Activated CD8-positive, alpha-beta memory T cell treated with anti-CD3 and anti-CD28 coated beads, Interleukin-2, amount 50 U/mL, for 1 hour (primary cell): ENCODE data around the gene FBXO3.

Source experiments
- DNase-seq: peaks from one replicate; pipeline ENCODE4 v3.0.0-alpha.2; 2020; ENCODE audit errors: extremely low read depth

FBXO3 gene

DNA sequence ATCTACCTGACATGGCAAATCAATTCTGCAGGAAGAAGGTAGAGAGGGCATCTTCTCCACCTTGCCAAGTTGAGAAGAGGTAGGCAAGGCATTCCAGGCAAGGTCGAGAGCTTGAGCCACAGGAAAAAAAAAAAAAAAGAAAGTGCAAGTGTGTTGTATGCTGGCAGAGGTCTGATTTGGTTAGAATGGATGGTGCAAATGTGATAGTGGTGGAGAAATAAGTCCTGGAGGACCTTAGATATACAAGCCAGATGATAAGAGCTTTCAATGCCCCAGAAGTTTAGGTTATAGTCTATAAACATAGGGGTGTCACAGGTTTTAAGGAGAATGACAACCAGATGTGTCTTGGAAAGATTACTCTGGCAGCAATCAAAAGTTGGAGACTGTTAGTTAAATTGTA, 1.4 kb downstream of the FBXO3 start:
- DNase-seq = no peak

DNA sequence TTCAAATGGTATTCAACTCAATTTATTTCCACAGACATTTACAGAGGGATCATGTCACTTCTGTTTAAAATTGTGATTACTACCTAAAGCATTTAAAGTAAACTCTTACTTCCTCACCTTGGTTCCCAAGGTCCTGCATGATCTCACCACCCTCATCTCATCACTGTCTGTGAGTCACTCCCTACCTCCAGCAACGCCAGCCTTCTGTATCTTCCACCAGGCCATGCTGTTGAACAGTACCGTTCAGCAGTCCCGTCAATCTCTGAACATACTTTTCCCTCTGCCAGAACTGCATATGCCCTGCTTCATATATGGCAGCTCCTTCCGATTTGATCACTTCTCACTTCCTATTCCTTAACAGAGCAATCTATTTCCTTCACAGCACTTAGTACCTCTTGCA, 2.0 kb downstream of the FBXO3 start:
- no peak for DNase-seq

DNA sequence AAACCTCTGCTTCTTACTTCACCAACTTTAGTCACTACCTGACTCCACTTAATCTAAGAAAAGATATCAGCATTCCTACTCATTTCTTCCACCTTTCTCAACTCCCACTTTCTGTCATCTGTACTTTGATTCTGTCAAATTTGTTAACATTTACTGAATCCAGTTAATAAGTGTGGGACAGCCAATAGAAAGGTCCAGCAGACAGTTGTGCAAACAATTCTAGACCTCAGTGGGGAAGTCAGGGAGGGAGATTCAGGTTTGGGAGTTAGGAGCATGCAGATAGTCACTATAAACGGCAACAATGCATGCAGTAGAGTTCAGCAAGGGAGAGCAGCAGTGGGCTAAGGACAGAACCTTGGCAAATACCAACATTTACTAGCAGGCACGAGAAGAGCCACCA, 4.1 kb downstream of the FBXO3 start:
- no peak for DNase-seq

DNA sequence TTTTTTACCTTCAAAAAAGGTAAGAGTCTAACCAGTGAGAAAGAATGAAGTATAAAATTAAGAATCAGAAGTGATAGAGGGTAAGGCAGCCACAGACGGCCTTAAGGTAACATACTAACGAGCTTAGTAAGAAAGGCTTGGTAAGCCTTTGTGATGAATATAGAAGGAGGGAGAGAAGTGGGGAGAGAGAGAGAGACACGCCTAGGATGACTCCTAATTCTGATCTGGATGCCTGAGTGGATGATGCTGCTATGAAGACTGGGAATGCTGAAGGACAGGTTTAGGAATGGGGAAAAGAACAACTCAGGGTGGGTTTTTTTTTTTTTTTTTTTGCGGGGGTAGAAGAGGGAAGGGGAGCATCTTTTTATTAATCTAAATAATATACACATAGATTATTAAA, 4.8 kb downstream of the FBXO3 start:
- DNase-seq = no peak

DNA sequence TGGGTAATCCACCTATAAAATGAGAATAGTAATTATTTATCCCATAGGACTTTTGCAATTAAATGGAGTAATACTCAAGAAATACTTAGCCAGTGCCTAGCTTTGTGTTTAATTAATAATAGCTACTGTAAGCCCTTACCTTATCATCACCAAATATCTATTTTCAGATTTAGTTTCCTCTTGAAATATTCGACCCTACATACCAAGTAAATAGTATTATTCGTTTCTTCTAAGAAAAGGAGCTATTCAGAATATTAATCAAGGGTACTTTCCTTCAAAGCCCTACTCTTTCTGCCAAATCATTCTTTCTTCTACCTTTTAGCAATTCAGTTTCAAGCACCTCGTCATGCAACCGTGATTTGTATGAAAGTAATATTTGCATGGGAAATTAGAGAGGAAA, 6.7 kb downstream of the FBXO3 start:
- DNase-seq = no peak

DNA sequence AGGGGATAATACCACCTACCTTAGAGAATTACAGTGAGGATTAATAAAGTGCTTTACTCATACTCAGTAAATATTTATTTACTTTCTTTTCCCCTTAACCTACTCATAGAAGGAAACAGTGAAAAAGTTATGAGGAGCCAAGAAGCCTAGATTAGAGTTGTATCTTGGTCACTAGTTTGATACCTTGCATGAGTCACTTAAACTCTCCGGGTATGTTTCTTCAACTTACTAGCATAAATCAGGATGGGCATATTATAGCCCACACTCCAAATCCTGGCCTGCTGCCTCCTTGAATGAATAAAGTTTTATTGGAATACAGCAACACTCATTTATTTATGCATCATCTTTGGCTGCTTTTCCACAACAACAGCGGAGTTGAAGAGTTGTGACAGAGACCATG, 8.2 kb downstream of the FBXO3 start:
- no peak for DNase-seq

DNA sequence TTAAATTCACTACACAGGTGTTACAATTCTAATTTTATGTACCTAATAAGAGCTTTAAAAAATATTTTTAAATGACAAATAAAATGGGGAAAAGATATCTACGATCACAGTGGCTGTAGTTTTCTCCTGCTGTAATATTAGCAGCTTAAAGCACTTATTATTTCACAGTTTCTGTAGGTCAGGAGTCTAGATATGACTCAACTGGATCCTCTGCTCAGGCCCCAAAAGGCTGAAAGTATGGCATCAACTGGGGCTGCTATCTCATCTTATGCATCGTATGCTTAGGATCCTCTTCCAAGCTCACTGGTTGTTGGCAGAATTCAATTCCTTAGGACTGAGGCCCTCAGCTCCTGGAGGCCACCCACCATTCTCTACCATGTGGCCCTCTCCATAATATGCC, 12.8 kb downstream of the FBXO3 start:
- DNase-seq = no peak

DNA sequence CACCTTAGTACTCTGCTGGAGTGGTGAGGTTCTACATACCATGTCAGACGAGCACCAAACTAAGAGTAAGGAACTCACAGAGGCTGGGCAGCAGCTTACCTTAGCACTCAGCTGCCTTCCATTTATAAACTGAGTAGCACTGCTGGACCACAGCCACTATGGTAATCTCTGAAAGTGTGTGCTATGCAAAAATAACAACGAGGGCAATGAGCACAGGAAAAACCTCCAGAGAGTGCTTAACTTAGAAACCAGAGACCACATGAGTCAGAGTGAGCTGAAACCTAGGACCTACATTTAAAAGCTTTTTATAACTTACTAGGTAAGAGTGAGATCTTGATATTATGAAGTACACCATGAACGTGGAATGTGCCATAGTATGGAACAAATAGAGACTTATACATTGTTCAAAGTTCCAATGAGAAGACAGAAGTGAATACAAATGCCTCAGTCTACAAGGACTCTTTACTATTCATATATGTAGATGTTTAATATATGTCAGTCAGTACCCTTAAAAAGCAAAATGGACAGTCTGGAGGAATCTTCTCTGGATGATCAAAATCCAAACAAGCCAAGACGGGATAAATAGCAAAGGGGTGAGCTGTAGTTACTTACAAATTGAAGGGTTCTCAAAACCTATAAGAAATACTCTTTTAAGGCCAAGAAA, 20.9 kb downstream of the FBXO3 start:
- no peak for DNase-seq

DNA sequence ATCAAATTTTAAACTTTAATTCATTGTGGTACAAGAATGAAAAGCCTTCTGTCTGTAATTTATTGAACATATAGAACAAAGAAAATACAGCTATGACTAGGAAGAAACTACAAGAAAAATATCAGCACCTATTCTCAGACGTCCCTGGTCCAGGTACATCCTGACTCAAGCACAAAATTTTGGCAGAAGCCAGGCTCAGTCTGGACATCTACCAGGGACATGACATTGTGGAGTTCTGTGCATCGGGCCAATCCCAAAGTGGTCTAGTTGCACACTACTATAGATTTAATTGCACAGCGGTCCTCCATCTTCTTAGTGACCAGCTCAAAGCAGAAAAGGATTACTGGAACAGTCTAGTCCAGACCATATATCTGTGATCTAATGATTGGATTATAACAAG, 22.4 kb downstream of the FBXO3 start:
- DNase-seq = no peak

DNA sequence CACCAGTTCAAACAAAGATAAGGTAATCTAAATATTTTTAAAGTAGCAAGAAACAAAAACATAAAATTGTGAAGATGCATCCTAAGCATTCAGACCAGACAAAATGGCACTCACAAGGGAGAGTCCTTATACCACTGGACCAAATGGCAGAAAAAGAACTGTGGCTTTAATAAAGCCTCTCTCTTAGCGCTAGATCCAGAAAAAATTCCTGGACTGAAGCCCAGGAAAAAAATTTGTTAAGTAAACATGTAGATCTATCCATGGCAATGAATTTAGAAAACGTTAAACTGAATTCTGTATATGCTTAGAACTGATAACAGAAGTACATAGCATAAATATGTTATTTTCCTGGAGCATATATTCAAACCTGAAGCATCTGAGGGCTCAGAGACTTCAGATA, 26.3 kb downstream of the FBXO3 start:
- no peak for DNase-seq

DNA sequence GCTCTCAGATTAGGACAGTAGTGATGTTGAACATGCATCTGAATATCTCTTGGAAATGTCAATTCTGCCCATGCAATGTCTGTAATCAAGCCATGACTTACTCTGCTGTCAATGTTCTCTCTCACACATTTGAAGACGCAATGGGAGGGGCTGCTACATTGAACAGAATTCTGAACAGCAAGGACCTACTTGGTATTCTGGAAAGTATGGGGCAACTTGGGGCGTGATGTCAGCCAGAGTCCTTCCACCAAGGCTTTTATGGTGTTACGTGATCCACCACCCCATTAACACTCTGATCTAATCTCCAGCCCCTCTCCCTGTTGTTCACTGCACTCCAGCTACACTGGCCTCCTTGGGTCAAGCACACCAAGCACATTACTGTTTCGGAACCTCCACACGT, 31.0 kb downstream of the FBXO3 start:
- no peak for DNase-seq

DNA sequence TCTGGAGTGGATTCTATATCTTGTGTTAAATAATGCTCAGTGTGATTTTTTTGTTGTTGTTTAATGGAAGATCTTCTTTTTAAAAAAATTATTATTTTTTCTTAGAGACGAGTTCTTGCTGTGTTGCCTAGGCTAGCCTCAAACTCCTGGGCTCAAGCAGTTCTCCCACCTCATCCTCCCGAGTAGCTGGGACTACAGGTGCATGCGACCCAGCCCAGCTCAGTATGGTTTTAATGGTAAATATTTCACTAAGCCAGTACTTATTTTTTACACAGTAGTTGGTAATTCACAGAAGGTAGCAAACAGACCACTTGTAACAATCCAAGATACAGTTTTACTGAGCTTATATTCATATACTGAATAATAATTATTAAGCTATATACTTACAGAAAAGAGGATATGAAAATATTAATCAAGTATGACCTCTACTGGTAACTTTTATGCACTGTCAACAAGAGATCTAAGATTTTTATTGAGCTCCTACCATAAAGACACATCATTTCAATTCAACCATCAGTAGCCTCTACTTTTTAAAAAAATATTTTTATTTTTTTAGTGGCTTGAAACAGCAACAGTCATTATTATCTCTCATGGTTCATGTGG, 32.0 kb downstream of the FBXO3 start:
- DNase-seq = no peak

DNA sequence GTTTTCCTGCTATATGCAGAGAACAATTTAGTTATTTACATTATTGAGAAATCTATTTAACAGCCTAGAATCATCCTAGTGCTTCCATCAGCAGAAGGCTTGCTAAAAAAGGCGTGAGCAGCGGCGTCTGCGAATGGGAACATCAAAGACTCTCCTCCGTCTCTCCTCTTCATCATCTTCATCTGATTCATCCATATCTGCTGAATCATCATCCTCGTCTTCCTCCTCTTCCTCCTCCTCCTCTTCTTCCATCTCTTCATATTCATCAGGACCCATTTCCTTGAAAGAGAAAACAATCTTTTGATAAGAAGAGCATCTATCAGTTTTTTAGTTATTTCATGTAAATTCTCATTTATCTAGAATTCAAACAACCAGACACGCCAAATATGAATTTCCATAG, 32.5 kb downstream of the FBXO3 start:
- DNase-seq = no peak

DNA sequence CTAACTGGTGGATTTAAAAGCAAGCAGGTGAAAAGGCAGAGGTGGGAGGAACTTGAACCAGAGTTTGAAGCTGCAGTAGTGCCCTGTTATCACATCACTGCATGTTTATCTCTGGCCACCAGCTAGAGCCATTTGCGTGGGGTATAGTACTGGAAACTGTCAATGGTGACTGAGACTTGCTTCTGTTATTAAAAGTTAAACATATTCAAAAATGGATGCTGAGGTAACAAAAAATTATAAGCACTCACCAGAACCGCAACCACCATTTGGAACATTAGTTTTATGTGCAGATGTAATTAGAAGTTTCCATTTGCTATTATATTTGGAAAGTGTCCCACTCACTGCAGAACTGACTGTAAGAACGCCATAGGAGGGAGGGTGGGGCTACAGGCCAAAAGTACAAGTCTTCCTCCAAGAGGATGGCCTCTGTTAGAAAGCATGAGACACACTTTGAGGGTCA, 36.9 kb downstream of the FBXO3 start:
- no peak for DNase-seq

DNA sequence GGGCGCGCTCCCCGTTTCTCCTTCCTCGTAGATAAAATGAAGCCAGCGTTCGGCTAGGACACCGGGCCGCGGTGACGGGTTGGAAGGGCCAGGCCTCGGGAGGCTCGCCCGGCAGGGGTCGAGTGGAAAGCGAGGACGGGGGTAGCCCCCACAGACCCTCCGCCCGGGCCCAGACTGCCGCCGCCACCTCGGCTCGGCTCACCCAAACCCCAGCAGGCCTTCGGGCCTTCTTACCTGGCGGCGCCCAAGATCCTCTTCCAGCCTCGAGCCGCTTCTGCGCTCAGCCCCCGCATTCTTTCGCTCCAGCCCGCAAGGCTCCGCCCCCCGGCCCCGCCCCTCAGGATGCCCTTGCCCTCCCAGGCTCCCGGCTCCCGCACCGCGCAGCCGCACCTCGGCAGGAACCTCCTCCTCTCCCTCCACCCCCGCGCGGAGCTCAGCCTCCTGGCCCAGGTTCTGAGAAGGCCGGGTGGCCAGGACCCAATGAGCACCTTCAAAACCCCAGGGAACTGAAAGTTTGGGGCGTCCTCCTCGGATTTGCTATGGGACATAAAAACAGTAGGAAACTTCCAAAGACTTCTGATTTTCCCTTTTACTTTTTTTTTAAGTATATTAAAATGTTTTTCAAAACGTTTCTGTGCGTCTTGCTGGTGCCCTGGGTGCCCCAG, 38.0 kb downstream of the FBXO3 start, which contains the start of gene CD59:
CD59 (minus strand) TSS at position 276 of the 665 bp plus-strand sequence. CDS start 13,978 bp downstream, outside the sequence.
- peak; percentile 66 for DNase-seq

DNA sequence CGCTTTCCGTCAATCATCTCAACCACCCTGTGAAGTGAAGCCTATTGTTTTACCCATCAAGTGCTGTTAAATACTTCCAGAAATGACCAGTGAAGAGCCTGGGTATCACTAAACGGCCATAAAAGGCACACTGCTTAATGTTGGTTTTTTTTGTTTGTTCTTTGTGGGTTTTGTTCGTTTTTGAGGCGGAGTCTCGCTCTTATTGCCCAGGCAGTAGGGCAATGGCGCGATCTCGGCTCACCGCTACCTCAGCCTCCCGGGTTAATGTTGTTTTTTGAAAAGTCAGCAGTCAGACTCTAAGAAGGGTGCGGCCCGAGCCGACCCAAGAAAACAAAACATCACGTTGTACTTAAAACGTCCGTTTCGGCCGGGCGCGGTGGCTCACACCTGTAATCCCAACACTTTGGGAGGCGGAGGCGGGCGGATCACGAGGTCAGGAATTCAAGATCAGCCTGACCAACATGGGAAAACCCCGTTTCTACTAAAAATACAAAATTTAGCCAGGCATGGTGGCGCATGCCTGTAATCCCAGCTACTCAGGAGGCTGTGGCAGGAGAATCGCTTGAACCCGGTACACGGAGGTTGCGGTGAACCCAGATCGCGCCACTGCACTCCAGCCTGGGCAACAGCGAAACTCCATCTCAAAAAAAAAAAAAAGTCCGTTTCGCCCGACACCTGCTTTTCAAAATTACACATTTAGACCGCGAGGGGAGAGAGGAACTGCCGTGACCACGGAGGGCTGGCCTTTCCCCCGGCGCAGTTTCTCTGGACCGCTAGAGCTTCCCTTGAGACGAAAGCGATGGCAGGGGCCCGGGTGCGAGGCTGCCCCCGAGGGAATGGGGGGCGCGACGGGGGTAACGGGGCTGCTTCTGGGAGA, 38.8 kb downstream of the FBXO3 start:
- no peak for DNase-seq

DNA sequence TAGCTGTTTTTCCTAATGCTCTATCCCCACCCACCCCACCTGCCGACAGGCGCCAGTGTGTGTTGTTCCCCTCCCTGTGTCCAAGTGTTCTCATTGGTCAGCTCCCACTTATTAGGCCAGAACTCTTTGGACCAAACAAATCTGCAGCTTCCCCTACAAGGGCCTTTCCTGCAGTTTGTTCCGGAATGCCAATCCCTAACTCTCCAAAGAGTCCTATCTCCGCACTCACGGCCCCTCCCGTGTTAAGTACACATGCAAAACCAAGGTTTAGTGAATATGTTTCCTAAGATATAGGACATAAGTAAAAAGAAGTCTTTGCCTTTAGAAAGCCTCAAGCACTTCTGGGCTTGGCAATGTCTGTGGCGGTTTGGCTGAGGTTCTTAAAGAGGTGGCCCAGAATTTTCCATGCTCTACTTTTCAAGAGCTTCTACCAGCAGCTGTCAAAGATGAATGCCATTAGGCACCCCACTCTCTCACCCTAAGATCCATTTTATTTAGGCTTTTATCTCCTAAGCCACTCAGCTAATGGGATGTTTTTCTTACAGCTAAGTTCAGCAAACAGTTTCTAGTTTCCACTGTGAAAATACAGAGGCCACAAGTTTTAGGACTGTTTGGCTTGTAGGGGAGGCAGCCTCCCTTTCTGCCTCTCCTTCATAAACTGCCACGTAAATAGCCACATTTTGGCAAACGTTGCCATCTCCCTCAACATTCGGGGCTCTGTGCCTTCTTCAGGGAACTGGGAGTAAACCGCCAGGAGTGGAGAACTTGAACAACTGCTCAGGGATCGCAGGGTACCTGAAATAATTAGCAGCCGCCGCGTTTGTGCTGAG, 39.7 kb downstream of the FBXO3 start:
- no peak for DNase-seq

DNA sequence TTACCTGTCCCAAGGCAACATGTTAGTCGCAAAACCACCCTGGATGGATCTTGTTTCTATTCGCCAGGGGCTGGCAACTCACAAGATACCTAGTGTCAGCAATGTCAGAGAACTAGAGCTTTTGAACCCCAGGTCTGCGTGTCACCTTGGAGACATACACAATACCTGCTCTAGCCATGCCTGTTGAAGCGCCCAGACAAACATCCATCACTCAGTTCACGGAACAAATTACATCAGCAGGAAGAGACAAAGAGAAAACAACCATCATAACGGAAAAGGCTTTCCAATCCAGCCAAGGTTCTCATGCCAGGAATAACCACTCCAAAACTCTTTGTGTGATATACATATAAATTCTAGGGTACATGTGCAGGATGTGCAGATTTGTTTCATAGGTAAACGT, 40.3 kb downstream of the FBXO3 start:
- no peak for DNase-seq

DNA sequence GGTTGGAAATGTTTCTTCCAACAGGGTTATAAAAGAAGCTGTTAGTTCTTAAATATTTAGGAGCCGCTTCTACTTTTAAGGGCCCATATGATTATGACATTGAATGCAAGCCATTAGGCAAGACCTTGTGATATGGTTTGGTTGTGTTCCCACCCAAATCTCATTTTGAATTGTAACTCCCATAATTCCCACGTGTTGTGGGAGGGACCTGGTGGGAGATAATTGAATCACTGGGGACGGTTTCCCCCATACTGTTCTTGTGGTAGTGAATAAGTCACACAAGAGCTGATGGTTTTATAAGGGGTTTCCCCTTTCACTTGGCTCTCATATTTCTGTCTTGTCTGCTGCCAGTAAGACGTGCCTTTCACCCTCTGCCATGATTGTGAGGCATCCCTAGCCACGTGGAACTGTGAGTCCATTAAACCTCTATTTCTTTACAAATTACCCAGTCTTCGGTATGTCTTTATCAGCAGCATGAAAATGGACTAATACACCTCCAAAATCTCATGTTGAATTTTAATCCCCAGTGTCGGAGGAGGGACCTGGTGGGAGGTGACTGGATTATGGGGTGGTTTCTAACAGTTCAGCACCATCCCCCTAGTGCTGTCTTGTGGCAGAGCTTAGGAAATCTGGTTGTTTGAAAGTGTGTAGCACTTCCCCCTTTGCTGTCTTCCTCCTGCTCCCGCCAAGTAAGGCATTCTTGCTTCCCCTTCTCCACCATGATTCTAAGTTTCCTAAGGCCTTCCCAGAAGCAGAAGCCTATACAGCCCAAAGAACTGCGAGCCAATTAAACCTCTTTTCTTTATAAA, 42.4 kb downstream of the FBXO3 start:
- no peak for DNase-seq

DNA sequence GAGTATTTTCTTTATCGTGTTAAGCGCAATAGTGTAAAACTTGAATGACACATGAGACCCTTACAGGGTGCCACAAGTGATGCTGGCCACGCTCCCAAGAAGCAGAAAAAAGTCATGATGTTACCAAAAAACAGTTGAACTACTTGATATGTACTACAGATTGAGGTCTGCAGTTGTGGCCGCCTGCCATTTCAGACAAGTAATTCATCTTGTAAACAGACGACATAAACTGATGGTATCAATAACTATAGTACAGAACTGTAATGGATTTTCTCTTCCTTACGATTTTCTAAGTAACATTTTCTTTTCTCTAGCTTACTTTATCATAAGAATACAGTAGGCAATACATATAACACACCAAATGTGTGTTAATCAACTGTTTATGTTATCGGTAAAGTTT, 43.6 kb downstream of the FBXO3 start:
- no peak for DNase-seq
